Body of pancreas (tissue), 4 donors: Measurements from ENCODE around the gene CNTNAP2.

Experiments
- POLR2A ChIP-seq, 3 donors: fragments of 450-650 bp; IDR thresholded peaks; one replicate each; pipeline ENCODE4 v1.6.1; 2016; ENCODE audit warnings: antibody characterized with exemption in 3 of 3, mild to moderate bottlenecking in 2 of 3
- TF ChIP-seq, protein P1 (sequence below), 7 experiments: fragments of 450-650 bp in 4 of 7; fragments of 200-600 bp in 3 of 7; sonication (generic) in 3 of 7; IDR thresholded peaks; one replicate each; pipeline ENCODE4 v1.5.1; 2016 to 2019; ENCODE audit warnings: antibody characterized with exemption in 7 of 7

DNA sequence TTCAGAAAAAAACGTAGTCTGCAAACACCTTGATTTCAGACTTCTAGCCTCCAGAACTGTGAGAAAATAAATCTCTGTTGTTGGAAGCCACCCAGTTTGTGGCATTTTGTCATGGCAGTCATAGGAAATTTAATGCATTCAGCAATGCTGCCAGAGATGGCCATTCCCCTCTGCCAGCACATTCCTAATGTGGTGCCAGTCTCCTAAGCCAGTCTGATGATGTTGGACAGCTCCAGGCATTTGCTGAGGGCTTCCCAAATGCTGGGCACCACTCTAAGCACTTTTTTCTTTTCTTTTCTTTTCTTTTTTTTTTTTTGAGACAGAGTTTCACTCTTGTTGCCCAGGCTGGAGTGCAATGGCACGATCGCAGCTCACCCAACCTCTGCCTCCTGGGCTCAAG lies 1807.2 kb downstream of the CNTNAP2 start:
- TF ChIP-seq, protein P1, sequence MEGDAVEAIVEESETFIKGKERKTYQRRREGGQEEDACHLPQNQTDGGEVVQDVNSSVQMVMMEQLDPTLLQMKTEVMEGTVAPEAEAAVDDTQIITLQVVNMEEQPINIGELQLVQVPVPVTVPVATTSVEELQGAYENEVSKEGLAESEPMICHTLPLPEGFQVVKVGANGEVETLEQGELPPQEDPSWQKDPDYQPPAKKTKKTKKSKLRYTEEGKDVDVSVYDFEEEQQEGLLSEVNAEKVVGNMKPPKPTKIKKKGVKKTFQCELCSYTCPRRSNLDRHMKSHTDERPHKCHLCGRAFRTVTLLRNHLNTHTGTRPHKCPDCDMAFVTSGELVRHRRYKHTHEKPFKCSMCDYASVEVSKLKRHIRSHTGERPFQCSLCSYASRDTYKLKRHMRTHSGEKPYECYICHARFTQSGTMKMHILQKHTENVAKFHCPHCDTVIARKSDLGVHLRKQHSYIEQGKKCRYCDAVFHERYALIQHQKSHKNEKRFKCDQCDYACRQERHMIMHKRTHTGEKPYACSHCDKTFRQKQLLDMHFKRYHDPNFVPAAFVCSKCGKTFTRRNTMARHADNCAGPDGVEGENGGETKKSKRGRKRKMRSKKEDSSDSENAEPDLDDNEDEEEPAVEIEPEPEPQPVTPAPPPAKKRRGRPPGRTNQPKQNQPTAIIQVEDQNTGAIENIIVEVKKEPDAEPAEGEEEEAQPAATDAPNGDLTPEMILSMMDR (IDR thresholded peaks at IDR 0.05) = no peak
- TF ChIP-seq POLR2A (IDR thresholded peaks at IDR 0.05) = no peak
